Activated CD4-positive, alpha-beta memory T cell treated with anti-CD3 and anti-CD28 coated beads, Interleukin-2, amount 10 ng/mL, durations not matched to agents 7 days and 5 days (primary cell): ENCODE data around the gene MTHFD2L. TPM values are rescaled to one million over a fixed set of nuclear protein-coding genes. Genes with fewer than 3 reads are reported as not detected.
"Not testable (repeated sequence)": the region's sequence is repeated elsewhere in the genome, so short reads cannot be mapped to it uniquely, and the experiment has no call there.

Experiments used
- CTCF ChIA-PET: fragments of 350-600 bp; sonication (Branson Sonifier 250); formaldehyde crosslinking; loops from one replicate; lab custom pipeline; 2021; ENCODE audit warnings: antibody characterized with exemption, inconsistent platforms; lab: Charles Lee
- POLR2A ChIA-PET: fragments of 350-600 bp; sonication (Branson Sonifier 250); formaldehyde crosslinking; loops from one replicate; lab custom pipeline; 2021; ENCODE audit warnings: antibody characterized with exemption; lab: Charles Lee
- DNase-seq: peaks from one replicate; pipeline ENCODE4 v3.0.0-alpha.2; 2020
- H3K27ac Mint-ChIP-seq: one replicate; pipeline ENCODE4 v1.8.0; 2021; ENCODE audit warnings: mild to moderate bottlenecking, mixed read lengths
- H3K27me3 Mint-ChIP-seq: one replicate; pipeline ENCODE4 v1.8.0; 2021; ENCODE audit warnings: mixed read lengths
- H3K36me3 Mint-ChIP-seq: one replicate; pipeline ENCODE4 v1.8.0; 2021; ENCODE audit warnings: low read depth, mixed read lengths
- H3K4me1 Mint-ChIP-seq: one replicate; pipeline ENCODE4 v1.8.0; 2021; ENCODE audit warnings: mixed read lengths
- H3K4me3 Mint-ChIP-seq: one replicate; pipeline ENCODE4 v1.8.0; 2021; ENCODE audit warnings: mild to moderate bottlenecking, mixed read lengths
- H3K9me3 Mint-ChIP-seq: one replicate; pipeline ENCODE4 v1.8.0; 2021; ENCODE audit warnings: mixed read lengths
- total RNA-seq, 2 experiments: library from RNA; stranded (reverse); gene quantifications; one replicate each; pipeline ENCODE4 v1.2.3, GENCODE V29; 2021

Gene MTHFD2L
- total RNA-seq, 2 experiments from 2014 or later, result 3.9 to 4.8 TPM

DNA sequence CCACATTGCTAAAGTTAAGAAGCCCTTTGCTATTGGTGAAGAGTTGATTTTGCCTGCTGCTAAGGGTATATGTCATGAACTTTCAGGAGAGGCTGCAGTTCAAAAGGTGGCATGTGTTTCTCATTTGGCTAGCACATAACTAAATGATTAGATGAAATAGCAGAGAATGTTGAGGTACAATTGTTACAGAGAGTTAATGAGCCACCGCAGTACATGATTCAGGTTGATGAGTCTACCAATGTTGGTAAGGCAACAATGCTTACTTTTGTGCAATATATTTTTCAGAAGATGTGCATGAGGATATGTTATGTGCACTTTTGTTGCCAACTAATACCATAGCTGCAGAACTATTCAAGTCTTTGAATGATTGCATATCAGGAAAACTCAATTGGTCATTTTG lies 37.8 kb upstream of the MTHFD2L start:
- Mint-ChIP-seq H3K4me1 (no peaks in the 10 kb centered on the region), H3K27me3 (no peaks in the 10 kb centered on the region), H3K36me3 (no peaks in the 10 kb centered on the region), H3K4me3 (no peak overlapping the region), H3K27ac (no peak overlapping the region), H3K9me3 (no peaks in the 10 kb centered on the region)
- ChIA-PET CTCF (no interaction called here), POLR2A (no interaction called here)
- DNase-seq, result no peak

DNA sequence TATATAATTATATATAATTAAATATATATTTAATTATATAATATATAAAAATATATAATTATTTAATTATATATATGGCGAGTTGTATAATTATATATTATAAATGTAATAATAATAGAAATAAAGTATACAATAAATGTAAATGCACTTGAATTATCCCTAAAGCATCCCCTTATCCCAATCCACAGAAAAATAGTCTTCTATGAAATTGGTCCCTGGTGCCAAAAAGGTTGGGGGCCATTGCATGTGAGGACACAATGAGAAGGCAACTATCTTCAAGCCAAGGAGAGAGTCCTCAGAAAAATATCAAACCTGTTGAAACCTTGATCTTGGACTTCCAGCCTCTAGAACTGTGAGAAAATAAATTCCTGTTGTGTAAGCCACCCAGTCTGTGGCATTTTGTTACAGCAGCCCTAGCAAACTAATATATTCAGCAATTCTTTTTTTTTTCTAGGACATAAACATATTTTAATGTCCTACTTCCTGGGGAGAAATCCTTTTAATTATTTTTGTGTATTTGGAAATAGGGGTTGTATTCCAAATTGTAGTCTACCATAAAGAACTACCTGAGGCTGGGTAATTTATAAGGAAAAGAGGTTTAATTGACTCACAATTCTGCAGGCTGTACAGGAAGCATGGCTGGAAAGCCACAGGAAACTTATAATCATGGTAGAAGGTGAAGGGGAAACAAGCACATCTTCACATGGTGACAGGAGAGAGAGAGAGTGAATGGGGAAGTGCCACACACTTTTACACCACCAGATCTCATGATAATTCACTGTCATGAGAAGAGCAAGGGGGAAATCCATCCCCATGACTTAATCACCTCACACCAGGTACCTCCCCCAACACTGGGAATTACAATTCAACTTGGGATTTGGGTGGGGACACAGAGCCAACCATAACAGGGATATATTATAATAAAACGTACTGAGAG lies 36.0 kb upstream of the MTHFD2L start:
- Mint-ChIP-seq H3K9me3 (no peaks in the 10 kb centered on the region), H3K27ac (no peak overlapping the region), H3K27me3 (no peaks in the 10 kb centered on the region), H3K4me1 (no peaks in the 10 kb centered on the region), H3K36me3 (no peaks in the 10 kb centered on the region), H3K4me3 (no peak overlapping the region)
- POLR2A ChIA-PET, result no interaction called here
- DNase-seq, result no peak
- CTCF ChIA-PET, result no interaction called here

DNA sequence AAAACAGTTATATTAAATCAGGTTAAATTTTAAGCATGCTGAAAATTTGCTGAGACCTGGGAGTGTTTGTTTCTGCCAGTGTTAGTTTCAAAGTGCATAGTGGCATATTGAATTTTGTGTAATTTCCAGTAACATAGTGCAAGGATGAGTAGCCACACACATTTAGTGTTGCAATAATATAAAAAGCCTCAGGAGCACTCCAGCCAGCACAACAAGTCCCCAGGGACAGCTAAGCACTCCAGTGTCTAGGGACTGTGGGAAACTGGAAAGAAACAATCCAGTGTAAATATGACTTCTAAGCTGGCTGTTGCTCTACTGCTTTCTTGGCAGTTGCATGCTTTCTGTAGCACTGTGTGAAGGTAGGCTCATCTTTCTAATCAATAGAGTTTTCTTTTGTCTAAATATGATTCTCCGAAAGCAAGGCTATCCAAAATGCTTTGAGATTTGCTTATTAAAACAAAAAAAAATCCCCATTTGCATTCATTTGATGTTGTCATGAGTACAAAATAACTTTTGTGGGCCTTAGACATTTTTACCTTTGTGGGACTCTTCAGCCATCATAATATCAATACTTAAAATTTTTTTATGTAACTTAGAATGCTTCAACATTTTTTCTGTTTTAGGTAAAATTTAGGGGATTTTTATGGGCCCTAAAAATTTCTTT lies 34.7 kb upstream of the MTHFD2L start:
- Mint-ChIP-seq H3K27ac (no peak overlapping the region), H3K36me3 (no peaks in the 10 kb centered on the region), H3K9me3 (no peaks in the 10 kb centered on the region), H3K4me3 (no peak overlapping the region), H3K27me3 (no peaks in the 10 kb centered on the region), H3K4me1 (no peaks in the 10 kb centered on the region)
- ChIA-PET POLR2A (no interaction called here), CTCF (no interaction called here)
- no peak for DNase-seq

DNA sequence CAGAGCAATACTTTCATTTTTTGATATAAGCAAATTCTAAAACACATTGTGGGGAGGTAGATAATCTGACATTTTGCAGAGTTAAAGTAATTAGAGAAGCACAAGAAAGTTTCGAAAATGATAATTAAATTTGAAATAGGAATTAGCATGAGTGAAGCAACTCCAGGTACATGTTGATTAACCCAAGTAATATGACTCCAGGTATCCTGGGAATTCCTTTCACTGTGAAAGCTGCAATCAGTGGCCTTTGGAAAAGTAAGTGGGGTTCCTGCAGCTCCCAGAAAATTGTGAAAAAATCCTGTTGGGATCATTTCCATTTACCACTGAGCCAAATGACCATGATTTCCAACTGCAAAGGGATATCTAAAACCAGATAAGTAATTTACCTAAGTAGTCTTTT lies 32.9 kb upstream of the MTHFD2L start:
- no peak overlapping the region for H3K27ac Mint-ChIP-seq
- POLR2A ChIA-PET, result no interaction called here
- no peaks in the 10 kb centered on the region for H3K4me1 Mint-ChIP-seq
- H3K27me3 Mint-ChIP-seq, result peaks cover 9% of the 10 kb centered on the region
- CTCF ChIA-PET, result no interaction called here
- DNase-seq, result no peak
- no peaks in the 10 kb centered on the region for H3K36me3 Mint-ChIP-seq
- no peak overlapping the region for H3K4me3 Mint-ChIP-seq
- H3K9me3 Mint-ChIP-seq, result no peaks in the 10 kb centered on the region

DNA sequence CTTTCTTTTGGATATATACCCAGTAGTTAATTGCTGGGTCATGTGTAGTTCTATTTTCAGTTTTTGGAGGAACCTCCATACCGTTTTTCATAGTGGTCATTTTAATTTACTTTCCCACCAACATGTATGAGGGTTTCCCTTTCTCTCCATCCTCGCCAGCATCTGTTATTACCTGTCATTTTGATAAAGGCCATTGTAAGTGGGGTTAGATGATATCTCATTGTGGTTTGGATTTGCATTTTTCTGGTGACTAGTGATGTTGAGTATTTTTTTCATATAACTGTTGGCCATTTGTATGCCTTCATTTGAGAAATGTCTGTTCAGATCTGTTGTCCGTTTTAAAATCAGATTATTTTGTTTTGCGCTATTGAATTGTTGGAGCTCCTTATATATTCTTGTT lies 30.2 kb upstream of the MTHFD2L start:
- CTCF ChIA-PET, result no interaction called here

DNA sequence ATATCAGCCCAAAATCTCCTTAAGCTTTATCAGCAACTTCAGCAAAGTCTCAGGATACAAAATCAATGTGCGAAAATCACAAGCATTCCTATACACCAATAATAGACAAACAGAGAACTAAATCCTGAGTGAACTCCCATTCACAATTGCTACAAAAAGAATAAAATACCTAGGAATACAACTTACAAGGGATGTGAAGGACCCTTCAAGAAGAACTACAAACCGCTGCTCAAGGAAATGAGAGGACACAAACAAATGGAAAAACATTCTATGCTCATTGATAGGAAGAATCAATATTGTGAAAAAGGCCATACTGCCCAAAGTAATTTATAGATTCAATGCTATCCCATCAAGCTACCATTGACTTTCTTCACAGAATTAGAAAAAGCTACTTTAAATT lies 27.1 kb upstream of the MTHFD2L start:
- H3K4me1 Mint-ChIP-seq, POLR2A ChIA-PET, CTCF ChIA-PET, H3K4me3 Mint-ChIP-seq, DNase-seq, H3K9me3 Mint-ChIP-seq, H3K36me3 Mint-ChIP-seq, H3K27ac Mint-ChIP-seq: not testable (repeated sequence)
- H3K27me3 Mint-ChIP-seq, result peaks cover 13% of the 10 kb centered on the region

More for the DNA sequence above, 30.2 kb upstream of the MTHFD2L start:
- no peaks in the 10 kb centered on the region for H3K36me3 Mint-ChIP-seq
- DNase-seq, result no peak
- peaks cover 9% of the 10 kb centered on the region for H3K27me3 Mint-ChIP-seq
- no peak overlapping the region for H3K27ac Mint-ChIP-seq
- POLR2A ChIA-PET, result no interaction called here
- no peaks in the 10 kb centered on the region for H3K9me3 Mint-ChIP-seq
- H3K4me3 Mint-ChIP-seq, result no peak overlapping the region
- no peaks in the 10 kb centered on the region for H3K4me1 Mint-ChIP-seq

DNA sequence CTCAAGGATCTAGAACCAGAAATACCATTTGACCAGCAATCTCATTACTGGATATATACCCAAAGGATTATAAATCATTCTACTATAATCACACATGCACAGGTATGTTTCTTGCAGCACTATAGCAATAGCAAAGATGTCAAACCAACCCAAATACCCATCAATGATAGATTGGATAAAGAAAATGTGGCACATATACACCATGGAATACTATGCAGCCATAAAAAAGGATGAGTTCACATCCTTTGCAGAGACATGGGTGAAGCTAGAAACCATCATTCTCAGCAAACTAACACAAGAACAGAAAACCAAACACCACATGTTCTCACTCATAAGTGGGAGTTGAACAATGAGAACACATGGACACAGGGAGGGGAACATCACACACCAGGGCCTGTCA lies 25.7 kb upstream of the MTHFD2L start:
- DNase-seq, H3K4me3 Mint-ChIP-seq, POLR2A ChIA-PET, H3K4me1 Mint-ChIP-seq, H3K36me3 Mint-ChIP-seq, H3K9me3 Mint-ChIP-seq, H3K27ac Mint-ChIP-seq: not testable (repeated sequence)
- CTCF ChIA-PET, result interaction anchor here (1.0 kb wide), 1 partner anchor 11 kb away, joined by 3 read pairs; no protein-coding TSS in a partner anchor
- peaks cover 22% of the 10 kb centered on the region for H3K27me3 Mint-ChIP-seq

DNA sequence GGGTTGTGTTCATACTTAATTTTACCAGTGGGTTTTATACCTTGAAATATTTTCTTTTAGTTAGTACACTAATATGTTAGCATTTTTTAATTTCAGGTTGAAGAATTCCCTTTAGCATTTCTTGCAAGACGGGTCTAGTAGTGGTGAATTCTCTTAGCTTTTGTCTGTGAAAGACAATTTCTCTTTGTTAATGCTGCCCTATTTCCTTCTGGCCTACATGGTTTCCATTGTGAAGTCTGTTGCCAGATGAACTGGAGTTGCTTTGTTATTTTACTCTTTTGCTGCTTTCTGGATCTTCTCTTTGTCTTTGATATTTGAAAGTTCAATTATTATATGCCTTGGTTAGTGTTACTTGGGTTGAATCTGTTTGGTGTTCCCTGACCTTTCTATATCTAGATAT lies 25.0 kb upstream of the MTHFD2L start:
- peaks cover 24% of the 10 kb centered on the region for H3K27me3 Mint-ChIP-seq
- CTCF ChIA-PET, result interaction anchor here (1.0 to 1.2 kb wide), 3 partner anchors 9 to 559 kb away, joined by 3 read pairs; no protein-coding TSS in a partner anchor
- no peak overlapping the region for H3K27ac Mint-ChIP-seq
- no peaks in the 10 kb centered on the region for H3K9me3 Mint-ChIP-seq
- no peaks in the 10 kb centered on the region for H3K36me3 Mint-ChIP-seq
- no peak for DNase-seq
- H3K4me3 Mint-ChIP-seq, result no peak overlapping the region
- POLR2A ChIA-PET, result no interaction called here
- H3K4me1 Mint-ChIP-seq, result no peaks in the 10 kb centered on the region

DNA sequence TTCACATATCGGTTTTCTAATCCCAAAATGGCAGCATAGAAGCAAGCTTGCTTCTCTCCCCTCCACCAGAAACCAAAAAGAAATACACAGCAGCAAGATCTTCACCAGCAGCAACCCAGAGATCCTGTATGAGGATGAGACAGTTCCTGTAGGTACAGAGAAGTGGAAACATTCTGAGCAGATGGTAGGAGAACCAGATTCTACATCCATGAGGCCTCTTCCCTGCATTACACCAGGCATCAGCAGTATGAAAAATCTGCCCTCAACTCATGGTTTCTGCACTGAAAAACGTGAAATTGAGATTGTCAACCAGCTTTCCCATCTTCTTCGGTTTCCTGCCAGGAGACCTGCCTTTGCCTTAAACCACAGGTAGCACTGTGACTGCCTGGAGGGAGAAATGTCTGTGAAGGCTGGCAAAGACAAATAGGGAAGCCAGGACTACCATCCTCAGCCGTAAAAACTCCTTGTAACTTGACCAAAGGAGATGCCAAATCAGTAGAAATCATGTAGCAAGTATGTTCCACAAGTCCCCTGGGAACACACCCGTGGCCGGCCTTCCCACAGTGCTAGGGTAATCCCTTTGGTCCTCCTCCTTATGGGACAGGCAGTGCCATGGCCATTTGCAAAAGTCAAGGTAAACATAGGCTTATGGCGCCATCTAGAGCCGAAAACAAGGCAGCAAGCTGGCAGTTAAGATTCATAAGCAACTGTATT lies 24.0 kb upstream of the MTHFD2L start:
- CTCF ChIA-PET, result interaction anchor here (0.5 to 1.9 kb wide), 11 partner anchors 8 to 793 kb away, joined by 3 to 8 read pairs (median 3); no protein-coding TSS in a partner anchor
- H3K27ac Mint-ChIP-seq, result no peak overlapping the region

DNA sequence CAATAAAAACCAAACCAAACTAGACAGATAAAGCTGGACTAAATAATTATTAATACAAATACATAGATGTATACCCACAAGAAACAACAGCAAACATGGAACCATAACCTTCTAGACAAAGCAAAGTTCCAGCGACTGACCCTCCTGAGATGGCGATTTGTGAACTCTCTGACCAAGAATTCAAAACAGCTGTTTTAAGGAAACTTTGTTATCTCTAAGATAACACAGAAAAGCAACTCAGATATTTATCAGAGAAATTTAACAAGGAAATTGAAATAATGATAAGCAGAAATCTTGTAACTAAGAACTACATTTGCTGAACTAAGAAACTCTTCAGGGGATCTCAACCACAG lies 23.4 kb upstream of the MTHFD2L start:
- ChIA-PET POLR2A (no interaction called here), CTCF (interaction anchor here (0.5 to 1.9 kb wide), 9 partner anchors 17 to 793 kb away, joined by 3 to 8 read pairs (median 3); no protein-coding TSS in a partner anchor)
- Mint-ChIP-seq H3K27ac (no peak overlapping the region), H3K36me3 (no peaks in the 10 kb centered on the region), H3K4me3 (no peak overlapping the region), H3K27me3 (peaks cover 23% of the 10 kb centered on the region), H3K4me1 (no peaks in the 10 kb centered on the region), H3K9me3 (no peaks in the 10 kb centered on the region)
- DNase-seq, result no peak

More for the DNA sequence above, 24.0 kb upstream of the MTHFD2L start:
- no peaks in the 10 kb centered on the region for H3K4me1 Mint-ChIP-seq
- no peak overlapping the region for H3K4me3 Mint-ChIP-seq
- no peaks in the 10 kb centered on the region for H3K36me3 Mint-ChIP-seq
- POLR2A ChIA-PET, result no interaction called here
- peaks cover 27% of the 10 kb centered on the region for H3K27me3 Mint-ChIP-seq
- H3K9me3 Mint-ChIP-seq, result no peaks in the 10 kb centered on the region
- peak; percentile 60 for DNase-seq

DNA sequence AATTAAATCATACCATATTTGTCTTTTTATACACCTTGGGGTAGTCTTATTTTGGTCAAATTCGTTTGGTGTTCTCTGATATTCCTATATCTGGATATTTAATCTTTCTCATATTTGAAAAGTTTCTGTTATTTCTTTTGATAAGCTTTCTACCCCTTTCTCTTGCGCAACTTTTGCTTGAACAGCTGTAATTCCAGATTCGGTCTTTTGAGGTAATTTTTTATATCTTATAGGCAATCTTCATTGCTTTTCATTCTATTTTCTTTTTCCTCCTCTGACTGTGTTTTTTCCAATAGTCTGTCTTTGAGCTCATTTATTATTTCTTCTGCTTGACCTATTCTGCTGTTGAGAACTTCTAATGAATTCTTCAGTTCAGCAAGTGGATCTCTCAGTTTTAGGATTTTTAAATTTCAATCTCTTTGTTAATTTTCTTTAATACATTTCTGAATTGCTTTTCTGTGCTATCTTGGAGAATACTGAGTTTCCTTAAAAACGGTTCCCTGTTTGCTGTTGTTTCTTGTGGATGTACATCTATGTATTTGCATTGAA lies 11.3 kb upstream of the MTHFD2L start:
- ChIA-PET CTCF (interaction anchor here (0.6 kb wide), 1 partner anchor 50 kb away, joined by 3 read pairs; no protein-coding TSS in a partner anchor), POLR2A (no interaction called here)
- no peak overlapping the region for H3K4me3 Mint-ChIP-seq
- no peaks in the 10 kb centered on the region for H3K4me1 Mint-ChIP-seq
- no peaks in the 10 kb centered on the region for H3K36me3 Mint-ChIP-seq
- no peaks in the 10 kb centered on the region for H3K9me3 Mint-ChIP-seq
- no peak for DNase-seq
- no peak overlapping the region for H3K27ac Mint-ChIP-seq
- peaks cover 34% of the 10 kb centered on the region for H3K27me3 Mint-ChIP-seq

DNA sequence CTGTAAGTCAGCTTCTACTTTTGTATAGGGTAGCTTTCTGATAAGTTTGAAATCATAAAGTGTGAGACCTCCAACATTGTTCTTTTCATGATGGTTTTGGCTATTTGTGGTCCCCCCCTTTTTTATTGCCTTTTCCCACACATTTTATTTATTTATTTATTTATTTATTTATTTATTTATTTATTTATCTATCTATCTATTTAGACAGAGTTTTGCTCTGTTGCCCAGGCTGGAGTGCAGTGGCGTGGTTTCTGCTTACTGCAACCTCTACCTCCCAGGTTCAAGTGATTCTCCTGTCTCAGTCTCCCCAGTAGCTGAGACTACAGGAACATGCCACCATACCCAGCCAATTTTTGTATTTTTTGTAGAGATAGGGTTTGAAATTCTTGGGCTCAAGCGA lies 9.7 kb upstream of the MTHFD2L start:
- Mint-ChIP-seq H3K36me3 (no peaks in the 10 kb centered on the region), H3K4me3 (no peak overlapping the region), H3K27me3 (peaks cover 36% of the 10 kb centered on the region), H3K27ac (no peak overlapping the region), H3K4me1 (no peaks in the 10 kb centered on the region), H3K9me3 (no peaks in the 10 kb centered on the region)
- POLR2A ChIA-PET, result no interaction called here
- CTCF ChIA-PET, result no interaction called here
- DNase-seq, result no peak
